Smooth muscle cell (in vitro differentiated cells): ENCODE measurements around the gene AP1B1. TPM values are rescaled to one million over a fixed set of nuclear protein-coding genes. Genes with fewer than 3 reads are reported as not detected.

ENCODE experiments used
- DNase-seq: peaks from one replicate; lab custom pipeline; 2025; ENCODE audit not compliant: unreplicated experiment; lab: John Stamatoyannopoulos, UW
- H2AFZ ChIP-seq: fragments of 200-600 bp; sonication (generic); 2 replicates; pipeline ENCODE4 v1.6.0; 2016; ENCODE audit warnings: antibody characterized with exemption, low read depth, mild to moderate bottlenecking
- H3F3A ChIP-seq: fragments of 200-600 bp; sonication (generic); 2 replicates; pipeline ENCODE4 v1.6.0; 2017; ENCODE audit warnings: antibody characterized with exemption, low read depth
- H3K27ac ChIP-seq: fragments of 200-600 bp; sonication (generic); 2 replicates; pipeline ENCODE4 v1.5.1; 2016; ENCODE audit warnings: low read depth, mild to moderate bottlenecking
- H3K27me3 ChIP-seq: fragments of 200-600 bp; sonication (generic); 2 replicates; pipeline ENCODE4 v1.6.1; 2016; ENCODE audit warnings: low read depth, mild to moderate bottlenecking
- H3K36me3 ChIP-seq: fragments of 200-600 bp; sonication (generic); 2 replicates; pipeline ENCODE4 v1.5.1; 2016; ENCODE audit warnings: low read depth
- H3K4me1 ChIP-seq: fragments of 200-600 bp; sonication (generic); 2 replicates; pipeline ENCODE4 v1.5.1; 2016; ENCODE audit warnings: low read depth
- H3K4me2 ChIP-seq: fragments of 200-600 bp; sonication (generic); 2 replicates; pipeline ENCODE4 v1.6.0; 2016; ENCODE audit warnings: mild to moderate bottlenecking
- H3K4me3 ChIP-seq: fragments of 200-600 bp; sonication (generic); 2 replicates; pipeline ENCODE4 v1.5.1; 2016; ENCODE audit warnings: mild to moderate bottlenecking
- H3K79me2 ChIP-seq: fragments of 200-600 bp; sonication (generic); 2 replicates; pipeline ENCODE4 v1.6.0; 2016; ENCODE audit warnings: low read depth, mild to moderate bottlenecking
- H3K9ac ChIP-seq: fragments of 200-600 bp; sonication (generic); 2 replicates; pipeline ENCODE4 v1.6.0; 2016; ENCODE audit warnings: low read depth
- H3K9me3 ChIP-seq: fragments of 200-600 bp; sonication (generic); replicated peaks from 2 replicates; pipeline ENCODE4 v1.5.1; 2016; ENCODE audit warnings: low read depth
- H4K20me1 ChIP-seq: fragments of 200-600 bp; sonication (generic); 2 replicates; pipeline ENCODE4 v1.6.0; 2016; ENCODE audit warnings: low read depth
- CTCF ChIP-seq: fragments of 200-600 bp; sonication (generic); IDR thresholded peaks from 2 replicates; pipeline ENCODE4 v1.5.1; 2017; ENCODE audit warnings: borderline replicate concordance, mild to moderate bottlenecking, antibody characterized with exemption; ENCODE audit not compliant: insufficient read depth, poor library complexity, severe bottlenecking
- whole genome bisulfite sequencing: methylation state at CpG from one replicate; pipeline ENCODE4 v1.1.7; 2016; ENCODE audit warnings: low lambda C conversion rate; 5-methylcytosine and 5-hydroxymethylcytosine counted together
- polyA plus RNA-seq: library from polyadenylated mRNA; unstranded; fragments of >200 nt; fragmentation: Nextera tagmentation; extraction: Ambion mirVana; gene quantifications from 2 replicates; pipeline ENCODE4 v1.2.1, GENCODE V29; 2016
- total RNA-seq: library from RNA; depleted of rRNA; stranded (reverse); fragments of >200 nt; gene quantifications from 2 replicates; pipeline ENCODE4 v1.2.3, GENCODE V29; 2014

AP1B1 gene
- total and polyA plus RNA-seq, 2 experiments from 2014 or later = 30.3 to 38.5 TPM

GRCh38 chr22:29341056-29341848, 47.1 kb downstream of the AP1B1 start:
- 92% methylated on average over 25 of the region's 25 CpGs for WGBS

GRCh38 chr22:29340566-29340965, 47.8 kb downstream of the AP1B1 start:
- H3K4me3 ChIP-seq = no peak overlapping the region
- no peak overlapping the region for H3K9ac ChIP-seq
- no peaks in the 10 kb centered on the region for H3F3A ChIP-seq
- H3K27me3 ChIP-seq = no peaks in the 10 kb centered on the region
- H3K4me2 ChIP-seq = no peak overlapping the region
- no peaks in the 10 kb centered on the region for H3K9me3 ChIP-seq
- H4K20me1 ChIP-seq = no peaks in the 10 kb centered on the region
- no peaks in the 10 kb centered on the region for H3K4me1 ChIP-seq
- no peak overlapping the region for H2AFZ ChIP-seq
- no peak for TF ChIP-seq CTCF
- H3K79me2 ChIP-seq = no peaks in the 10 kb centered on the region
- 94% methylated on average over 8 of the region's 8 CpGs for WGBS
- no peak overlapping the region for H3K27ac ChIP-seq
- no peak for DNase-seq
- no peaks in the 10 kb centered on the region for H3K36me3 ChIP-seq

More at GRCh38 chr22:29341056-29341848, 47.1 kb downstream of the AP1B1 start:
- Histone ChIP-seq H4K20me1 (no peaks in the 10 kb centered on the region), H3K36me3 (no peaks in the 10 kb centered on the region), H3K27me3 (no peaks in the 10 kb centered on the region), H3K79me2 (no peaks in the 10 kb centered on the region), H3K4me1 (no peaks in the 10 kb centered on the region), H3K9me3 (no peaks in the 10 kb centered on the region), H3K9ac (no peak overlapping the region), H3K27ac (no peak overlapping the region), H3K4me2 (no peak overlapping the region), H3F3A (no peaks in the 10 kb centered on the region), H3K4me3 (no peak overlapping the region), H2AFZ (no peak overlapping the region)
- no peak for TF ChIP-seq CTCF
- DNase-seq = no peak

GRCh38 chr22:29339381-29340235, 48.8 kb downstream of the AP1B1 start:
- no peak for TF ChIP-seq CTCF
- H3F3A ChIP-seq = no peaks in the 10 kb centered on the region
- H3K4me3 ChIP-seq = no peak overlapping the region
- WGBS = 98% methylated on average over 23 of the region's 23 CpGs
- H3K36me3 ChIP-seq = no peaks in the 10 kb centered on the region
- H3K27ac ChIP-seq = no peak overlapping the region
- H3K79me2 ChIP-seq = no peaks in the 10 kb centered on the region
- H3K4me2 ChIP-seq = no peak overlapping the region
- no peak overlapping the region for H2AFZ ChIP-seq
- no peaks in the 10 kb centered on the region for H3K27me3 ChIP-seq
- H3K4me1 ChIP-seq = no peaks in the 10 kb centered on the region
- H3K9ac ChIP-seq = no peak overlapping the region
- no peaks in the 10 kb centered on the region for H4K20me1 ChIP-seq
- DNase-seq = no peak
- no peaks in the 10 kb centered on the region for H3K9me3 ChIP-seq
